Stomach (tissue), 4 donors: ENCODE measurements around the gene ASPN.

Source experiments
- CTCF ChIP-seq, 7 experiments: fragments of 450-650 bp in 4 of 7; fragments of 200-600 bp in 3 of 7; sonication (generic) in 3 of 7; IDR thresholded peaks; one replicate each; pipeline ENCODE4 v1.5.1; 2016 to 2019; ENCODE audit warnings: antibody characterized with exemption in 7 of 7, control low read depth in 2 of 7, mild to moderate bottlenecking in 1 of 7
- POLR2A ChIP-seq, 4 donors: fragments of 450-650 bp; IDR thresholded peaks; one replicate each; pipeline ENCODE4 v1.6.1; 2016; ENCODE audit warnings: antibody characterized with exemption in 4 of 4, control low read depth in 2 of 4, mild to moderate bottlenecking in 1 of 4, moderate library complexity in 1 of 4
- POLR2AphosphoS5 ChIP-seq, 3 donors: sonication (generic); formaldehyde crosslinking; IDR thresholded peaks; one replicate each; pipeline ENCODE4 v1.6.1; 2016; ENCODE audit warnings: antibody characterized with exemption in 3 of 3

DNA sequence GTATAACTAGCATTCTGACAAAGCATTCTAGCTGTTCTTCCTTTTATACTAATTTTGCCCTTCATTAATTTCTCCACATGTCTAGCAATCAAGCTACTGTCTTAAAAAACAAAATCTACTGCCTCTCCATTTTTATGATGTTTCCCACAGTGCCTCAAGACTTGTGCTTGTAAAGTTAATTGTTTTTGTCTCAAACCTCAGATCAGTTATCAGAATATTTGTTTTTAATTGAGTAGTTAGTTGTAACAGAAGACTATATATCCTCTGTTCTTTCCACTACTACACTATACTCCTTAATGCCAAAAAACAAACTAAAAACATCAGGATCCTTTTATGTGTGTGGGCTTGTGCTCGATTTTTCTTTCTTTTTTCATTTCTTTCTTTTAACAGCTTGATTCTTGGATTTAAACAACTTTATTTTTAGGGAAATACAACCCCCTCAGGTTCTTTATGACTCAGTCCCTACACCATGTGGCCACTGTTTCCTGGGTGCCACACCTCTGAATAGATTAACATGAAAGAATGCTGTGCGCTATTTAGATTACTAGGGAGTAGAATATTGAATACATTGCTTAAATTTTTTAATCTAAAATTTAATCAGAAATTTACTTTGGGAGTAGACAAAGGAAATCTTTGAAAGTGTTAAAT, 1.2 kb downstream of the ASPN start:
- TF ChIP-seq CTCF (IDR thresholded peaks at IDR 0.05) (no peak), POLR2A (IDR thresholded peaks at IDR 0.05) (no peak), POLR2AphosphoS5 (IDR thresholded peaks at IDR 0.05) (no peak)
